GM18526 (cell line): Measurements from ENCODE around the gene MTTP.

Experiments
- POLR2A ChIP-seq: IDR thresholded peaks from 3 replicates; pipeline ENCODE4 v1.6.1; 2011; ENCODE audit not compliant: insufficient read length; ENCODE audit errors: extremely low read depth

The MTTP gene

GRCh38 chr4:99574530-99575324, at the start of gene MTTP:
Gene MTTP, plus strand, starts transcription at chr4:99574824. Its CDS starts 86 bp downstream, at chr4:99574910.
- TF ChIP-seq POLR2A = no peak

GRCh38 chr4:99529228-99529627, 45.4 kb upstream of the MTTP start:
- TF ChIP-seq POLR2A = no peak

GRCh38 chr4:99529956-99530355, 44.7 kb upstream of the MTTP start:
- no peak for TF ChIP-seq POLR2A

GRCh38 chr4:99536271-99536670, 38.4 kb upstream of the MTTP start:
- TF ChIP-seq POLR2A = no peak

GRCh38 chr4:99536848-99537247, 37.8 kb upstream of the MTTP start:
- TF ChIP-seq POLR2A = no peak

GRCh38 chr4:99537674-99538073, 37.0 kb upstream of the MTTP start:
- TF ChIP-seq POLR2A = no peak

GRCh38 chr4:99540277-99540939, 34.2 kb upstream of the MTTP start:
- TF ChIP-seq POLR2A = no peak

- no peak for TF ChIP-seq POLR2A
Measured at GRCh38 chr4:99552872-99553271, 21.8 kb upstream of the MTTP start.

GRCh38 chr4:99563310-99564186, 11.1 kb upstream of the MTTP start, which contains the start of gene TRMT10A:
Gene TRMT10A, minus strand, starts transcription at chr4:99564039. Its CDS starts 4,701 bp downstream, at chr4:99559338.
- peak; percentile 55 for TF ChIP-seq POLR2A

- TF ChIP-seq POLR2A = no peak
Measured at GRCh38 chr4:99564921-99565320, 9.7 kb upstream of the MTTP start.

- TF ChIP-seq POLR2A = no peak
Measured at GRCh38 chr4:99571883-99572282, 2.7 kb upstream of the MTTP start.

GRCh38 chr4:99572527-99573240, 1.9 kb upstream of the MTTP start:
- TF ChIP-seq POLR2A = no peak

GRCh38 chr4:99573735-99574368, 772 bp upstream of the MTTP start:
- TF ChIP-seq POLR2A = no peak

- TF ChIP-seq POLR2A = no peak
Measured at GRCh38 chr4:99578714-99579113, 4.1 kb downstream of the MTTP start.

- no peak for TF ChIP-seq POLR2A
Measured at GRCh38 chr4:99585516-99585915, 10.9 kb downstream of the MTTP start.

- TF ChIP-seq POLR2A = no peak
Measured at GRCh38 chr4:99586322-99586721, 11.7 kb downstream of the MTTP start.
